ENCODE results near the gene RWDD1.

The RWDD1 gene

DNA sequence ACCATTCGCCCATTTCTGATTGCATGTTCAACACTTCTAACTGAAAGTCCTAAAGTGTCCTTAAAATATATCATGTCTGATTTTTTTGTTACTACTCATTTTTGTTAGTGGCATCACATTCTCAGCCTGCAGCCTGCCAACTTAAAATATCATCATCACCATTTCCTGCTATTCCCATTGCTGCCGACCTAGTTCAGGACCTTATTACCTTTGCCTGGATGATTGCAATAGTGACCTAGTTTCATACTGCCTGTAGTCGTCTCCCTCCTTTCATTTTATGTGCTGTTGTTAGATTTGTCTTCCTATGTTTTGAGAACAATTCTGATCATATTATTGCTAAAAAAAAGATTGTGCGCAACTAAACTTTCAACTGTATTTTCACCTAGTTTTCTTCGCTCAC is 6.2 kb downstream of the RWDD1 start:
- no peak for TF ChIP-seq SP1 (IDR thresholded peaks at IDR 0.05)
- no peak for TF ChIP-seq BHLHE40 (IDR thresholded peaks at IDR 0.05; ENCODE audit: borderline replicate concordance)
- TF ChIP-seq CTBP1 (IDR thresholded peaks at IDR 0.05; ENCODE audit: borderline replicate concordance): no peak
- TF ChIP-seq HDGF (IDR thresholded peaks at IDR 0.05; ENCODE audit: borderline replicate concordance): no peak
- TF ChIP-seq ARNT (IDR thresholded peaks at IDR 0.05): no peak
- no peak for TF ChIP-seq NFRKB (IDR thresholded peaks at IDR 0.05)
- TF ChIP-seq L3MBTL2 (conservative IDR thresholded peaks at IDR 0.05): no peak
- TF ChIP-seq FOXM1 (IDR thresholded peaks at IDR 0.05; ENCODE audit: borderline replicate concordance): no peak
- POLR2A ChIA-PET: no interaction called here
- DNase-seq (ENCODE audit: extremely low spot score): no peak
- CTCF ChIA-PET: no interaction called here

- no peak for DNase-seq (ENCODE audit: extremely low spot score)
- POLR2A ChIA-PET: no interaction called here
- CTCF ChIA-PET: no interaction called here
Observed at GRCh38 chr6:116578335-116578734, 7.0 kb downstream of the RWDD1 start.

GRCh38 chr6:116579143-116579542 is 7.8 kb downstream of the RWDD1 start:
- CTCF ChIA-PET: no interaction called here
- TF ChIP-seq FOXK2 (IDR thresholded peaks at IDR 0.05): no peak
- no peak for TF ChIP-seq PKNOX1 (IDR thresholded peaks at IDR 0.05)
- no peak for TF ChIP-seq SUZ12 (IDR thresholded peaks at IDR 0.05)
- no peak for TF ChIP-seq FOXM1 (IDR thresholded peaks at IDR 0.05; ENCODE audit: borderline replicate concordance)
- no peak for TF ChIP-seq ZNF384 (IDR thresholded peaks at IDR 0.05)
- TF ChIP-seq LEF1 (IDR thresholded peaks at IDR 0.05; ENCODE audit: borderline replicate concordance): no peak
- no peak for TF ChIP-seq L3MBTL2 (conservative IDR thresholded peaks at IDR 0.05)
- no peak for TF ChIP-seq CTBP1 (IDR thresholded peaks at IDR 0.05; ENCODE audit: borderline replicate concordance)
- no peak for TF ChIP-seq ELF4 (IDR thresholded peaks at IDR 0.05)
- no peak for DNase-seq (ENCODE audit: extremely low spot score)
- POLR2A ChIA-PET: interaction anchor here (1.0 to 1.9 kb wide), 3 partner anchors 8 to 37 kb away, joined by 3 to 5 read pairs (median 3); partner anchors contain the start of genes RSPH4A and RWDD1

More at GRCh38 chr6:116578335-116578734, 7.0 kb downstream of the RWDD1 start:
- no peak for TF ChIP-seq FOXK2 (IDR thresholded peaks at IDR 0.05)
- no peak for TF ChIP-seq LEF1 (IDR thresholded peaks at IDR 0.05; ENCODE audit: borderline replicate concordance)
- TF ChIP-seq SUZ12 (IDR thresholded peaks at IDR 0.05): no peak
- no peak for TF ChIP-seq BHLHE40 (IDR thresholded peaks at IDR 0.05; ENCODE audit: borderline replicate concordance)
- TF ChIP-seq SP1 (IDR thresholded peaks at IDR 0.05): no peak
- no peak for TF ChIP-seq TARDBP (IDR thresholded peaks at IDR 0.05)
- TF ChIP-seq ARNT (IDR thresholded peaks at IDR 0.05): no peak
- TF ChIP-seq FOXM1 (IDR thresholded peaks at IDR 0.05; ENCODE audit: borderline replicate concordance): no peak
- TF ChIP-seq NFRKB (IDR thresholded peaks at IDR 0.05): no peak
- TF ChIP-seq ZNF384 (IDR thresholded peaks at IDR 0.05): no peak
- TF ChIP-seq CTBP1 (IDR thresholded peaks at IDR 0.05; ENCODE audit: borderline replicate concordance): no peak
- no peak for TF ChIP-seq L3MBTL2 (conservative IDR thresholded peaks at IDR 0.05)
- TF ChIP-seq PKNOX1 (IDR thresholded peaks at IDR 0.05): no peak
- no peak for TF ChIP-seq ELF4 (IDR thresholded peaks at IDR 0.05)
- TF ChIP-seq HDGF (IDR thresholded peaks at IDR 0.05; ENCODE audit: borderline replicate concordance): no peak
- no peak for TF ChIP-seq FOXA1 (IDR thresholded peaks at IDR 0.05)

DNA sequence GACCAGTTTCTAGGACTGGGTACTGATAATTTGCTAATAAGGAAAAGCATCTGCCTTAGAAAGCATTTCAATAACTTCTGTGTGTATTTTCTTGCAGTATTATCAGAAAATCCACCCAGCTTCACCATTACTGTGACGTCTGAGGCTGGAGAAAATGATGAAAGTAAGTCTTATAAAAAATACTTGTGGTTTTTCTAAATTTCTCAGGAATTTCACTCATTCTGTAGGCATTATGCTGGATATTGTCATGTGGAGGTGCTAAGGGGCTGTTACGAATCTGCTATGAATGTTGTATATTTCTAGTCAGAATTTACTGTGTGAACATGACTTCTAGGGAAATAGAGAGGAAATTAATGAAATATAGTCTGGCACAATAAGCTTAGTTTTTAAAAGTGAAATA is 8.9 kb downstream of the RWDD1 start:
- TF ChIP-seq PKNOX1 (IDR thresholded peaks at IDR 0.05) (no peak), L3MBTL2 (conservative IDR thresholded peaks at IDR 0.05) (no peak), FOXM1 (IDR thresholded peaks at IDR 0.05; ENCODE audit: borderline replicate concordance) (no peak), NFRKB (IDR thresholded peaks at IDR 0.05) (no peak), ZNF384 (IDR thresholded peaks at IDR 0.05) (no peak), BHLHE40 (IDR thresholded peaks at IDR 0.05; ENCODE audit: borderline replicate concordance) (no peak), SUZ12 (IDR thresholded peaks at IDR 0.05) (no peak), TARDBP (IDR thresholded peaks at IDR 0.05) (no peak), HDGF (IDR thresholded peaks at IDR 0.05; ENCODE audit: borderline replicate concordance) (no peak), ARNT (IDR thresholded peaks at IDR 0.05) (no peak), CTBP1 (IDR thresholded peaks at IDR 0.05; ENCODE audit: borderline replicate concordance) (no peak), FOXA1 (IDR thresholded peaks at IDR 0.05) (no peak), LEF1 (IDR thresholded peaks at IDR 0.05; ENCODE audit: borderline replicate concordance) (no peak), FOXK2 (IDR thresholded peaks at IDR 0.05) (no peak)
- ChIA-PET CTCF (no interaction called here), POLR2A (interaction anchor here (1.0 to 1.9 kb wide), 3 partner anchors 9 to 36 kb away, joined by 3 to 5 read pairs (median 3); partner anchors contain the start of genes RSPH4A and RWDD1)
- no peak for DNase-seq (ENCODE audit: extremely low spot score)

GRCh38 chr6:116586276-116586675 is 15.0 kb downstream of the RWDD1 start:
- TF ChIP-seq FOXA1 (IDR thresholded peaks at IDR 0.05) (no peak), SUZ12 (IDR thresholded peaks at IDR 0.05) (no peak), FOXK2 (IDR thresholded peaks at IDR 0.05) (no peak), NFRKB (IDR thresholded peaks at IDR 0.05) (no peak), HDGF (IDR thresholded peaks at IDR 0.05; ENCODE audit: borderline replicate concordance) (no peak), TARDBP (IDR thresholded peaks at IDR 0.05) (no peak), LEF1 (IDR thresholded peaks at IDR 0.05; ENCODE audit: borderline replicate concordance) (no peak), L3MBTL2 (conservative IDR thresholded peaks at IDR 0.05) (no peak), CTBP1 (IDR thresholded peaks at IDR 0.05; ENCODE audit: borderline replicate concordance) (no peak), SP1 (IDR thresholded peaks at IDR 0.05) (no peak), FOXM1 (IDR thresholded peaks at IDR 0.05; ENCODE audit: borderline replicate concordance) (no peak)
- ChIA-PET POLR2A (no interaction called here), CTCF (no interaction called here)
- no peak for DNase-seq (ENCODE audit: extremely low spot score)

- ChIA-PET CTCF (no interaction called here), POLR2A (no interaction called here)
- no peak for DNase-seq (ENCODE audit: extremely low spot score)
- TF ChIP-seq L3MBTL2 (conservative IDR thresholded peaks at IDR 0.05) (no peak), PKNOX1 (IDR thresholded peaks at IDR 0.05) (no peak), ELF4 (IDR thresholded peaks at IDR 0.05) (no peak), TARDBP (IDR thresholded peaks at IDR 0.05) (no peak), ARNT (IDR thresholded peaks at IDR 0.05) (no peak), FOXK2 (IDR thresholded peaks at IDR 0.05) (no peak)
Observed at GRCh38 chr6:116586738-116587137, 15.4 kb downstream of the RWDD1 start.

All from HEK293T (cell line).